Forelimb muscle (tissue), 1 donor: Measurements from ENCODE around the gene PGS1. TPM values are rescaled to one million over a fixed set of nuclear protein-coding genes. Genes with fewer than 3 reads are reported as not detected.

Source experiments
- DNase-seq: peaks from one replicate; pipeline ENCODE4 v3.0.0-alpha.2; 2013; ENCODE audit warnings: low read depth
- polyA plus RNA-seq: library from polyadenylated mRNA; unstranded; fragments of 120-200 nt; gene quantifications from one replicate; pipeline ENCODE4 v1.2.1, GENCODE V29; 2013; ENCODE audit not compliant: insufficient read length

The PGS1 gene
- polyA plus RNA-seq, 1 donor = 26.3 TPM

DNA sequence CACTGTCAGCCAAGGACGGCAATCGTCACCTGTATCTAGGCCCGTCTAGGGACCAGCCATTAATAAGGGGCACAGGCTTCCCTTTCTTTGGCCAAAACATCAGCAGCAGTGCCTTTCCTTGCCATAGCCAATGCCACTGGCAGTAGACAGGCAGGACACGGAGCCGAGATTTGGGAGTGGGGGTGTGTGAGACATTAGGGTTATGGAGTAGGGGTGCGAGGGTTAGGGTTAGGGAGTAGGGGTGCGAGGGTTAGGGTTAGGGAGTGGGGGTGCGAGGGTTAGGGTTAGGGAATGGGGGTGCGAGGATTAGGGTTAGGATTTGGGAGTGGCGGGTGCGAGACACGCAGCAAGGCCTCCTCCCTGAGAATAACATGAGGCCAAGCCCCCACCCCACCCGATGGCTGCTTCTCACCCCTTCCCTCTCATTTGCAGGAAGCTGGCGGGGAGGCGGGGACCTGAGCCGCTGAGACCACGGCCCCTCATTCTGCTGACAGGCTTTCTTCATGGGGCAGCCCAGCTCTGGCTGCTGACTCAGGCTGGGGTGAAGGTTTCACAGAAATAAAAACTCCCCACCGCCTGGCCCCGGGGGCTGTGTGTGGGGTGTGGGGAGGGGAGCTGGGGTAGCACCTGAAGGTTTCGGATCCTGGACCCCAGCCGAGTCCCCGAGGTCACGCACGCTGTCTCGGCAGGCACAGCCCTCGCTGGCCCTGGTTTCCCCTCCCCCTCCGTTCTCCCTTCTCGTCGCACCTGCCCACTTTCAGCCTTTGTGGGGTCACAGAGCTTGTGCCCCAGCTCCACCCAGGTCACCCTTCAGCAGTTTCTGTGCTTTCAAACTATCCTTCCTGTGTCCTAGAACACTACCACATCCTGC, 93.8 kb downstream of the PGS1 start:
- DNase-seq = no peak

DNA sequence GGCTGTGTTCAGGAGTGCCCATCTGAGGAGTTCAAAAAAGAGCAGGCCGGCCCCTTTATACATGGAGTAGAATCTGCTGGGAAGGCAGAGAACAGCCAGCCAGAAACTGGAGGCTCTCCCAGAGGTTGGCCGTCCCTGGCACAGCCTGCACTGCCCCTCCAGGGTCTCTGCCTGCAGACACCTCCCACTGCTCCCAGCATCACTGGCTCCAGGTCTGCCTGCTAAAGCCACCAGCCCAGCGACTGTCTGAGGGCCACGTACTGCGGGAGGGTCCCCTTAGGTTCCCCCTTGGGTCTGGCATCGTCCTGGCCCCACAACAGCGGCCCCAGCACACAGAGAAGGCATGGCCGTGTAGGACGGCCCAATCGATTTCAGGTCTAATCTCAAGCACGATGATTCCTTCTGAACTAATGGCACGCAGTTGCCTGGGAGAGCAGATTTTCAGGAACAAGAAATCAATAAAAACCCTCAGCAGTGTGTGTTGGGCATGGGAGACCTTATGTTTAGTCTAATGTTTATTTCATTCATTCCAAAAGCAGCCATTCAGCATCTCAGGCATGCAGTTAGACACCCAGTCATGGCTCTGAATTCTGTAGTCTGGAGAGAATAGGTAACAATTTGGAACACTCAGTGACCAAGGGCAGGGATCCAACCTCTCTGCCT, 95.6 kb downstream of the PGS1 start:
- DNase-seq = no peak

Other genes starting within 250 kb of the PGS1 start
- gene TMC6, start 249.9 kb upstream of the PGS1 start, polyA plus RNA-seq = 25.1 TPM
- 3.3 TPM for gene TMC8, start 247.9 kb upstream of the PGS1 start, polyA plus RNA-seq
- 1.1 TPM for gene C17orf99, start 232.3 kb upstream of the PGS1 start, polyA plus RNA-seq
- gene SYNGR2, start 210.1 kb upstream of the PGS1 start, polyA plus RNA-seq = 105 TPM
- gene TK1, start 191.6 kb upstream of the PGS1 start, polyA plus RNA-seq = 17.8 TPM
- gene AFMID, start 191.3 kb upstream of the PGS1 start, polyA plus RNA-seq = 36.7 TPM
- gene BIRC5, start 164.4 kb upstream of the PGS1 start, polyA plus RNA-seq = 12.2 TPM
- gene TMEM235, start 147.0 kb upstream of the PGS1 start, polyA plus RNA-seq = not detected
- gene SOCS3, start 18.6 kb upstream of the PGS1 start, polyA plus RNA-seq = 6.2 TPM
- 2.7 TPM for gene DNAH17, start 198.7 kb downstream of the PGS1 start, polyA plus RNA-seq